Stimulated activated naive CD8-positive, alpha-beta T cell treated with anti-CD3 and anti-CD28 coated beads, Interleukin-15, amount 100 ng/mL, for 72 hours (primary cell): ENCODE data around the gene KRTAP10-1.
A peak's percentile ranks its signal among the peaks of the same experiment; 100 is the strongest.
"Not testable (repeated sequence)": the region's sequence is repeated elsewhere in the genome, so short reads cannot be mapped to it uniquely, and the experiment has no call there.

ENCODE experiments used
- ATAC-seq: fragments of 150-1000 bp; cut with Tn5 transposase; 2 replicates; pipeline ENCODE4 v1.10.0; 2021; ENCODE audit warnings: mild to moderate bottlenecking, moderate library complexity
- DNase-seq, 2 donors: peaks; one replicate each; pipeline ENCODE4 v3.0.0; 2021 to 2022
- H3K27ac Mint-ChIP-seq, 2 donors: one replicate each; pipeline ENCODE4 v1.8.0; 2022; ENCODE audit warnings: mild to moderate bottlenecking in 2 of 2, mixed read lengths in 2 of 2, moderate library complexity in 2 of 2
- H3K27me3 Mint-ChIP-seq: one replicate; pipeline ENCODE4 v1.8.0; 2022; ENCODE audit warnings: mixed read lengths
- H3K4me1 Mint-ChIP-seq: one replicate; pipeline ENCODE4 v1.8.0; 2022; ENCODE audit warnings: mild to moderate bottlenecking, mixed read lengths
- H3K4me3 Mint-ChIP-seq, 2 donors: one replicate each; pipeline ENCODE4 v1.8.0; 2022; ENCODE audit warnings: mild to moderate bottlenecking in 2 of 2, mixed read lengths in 2 of 2, moderate library complexity in 1 of 2
- H3K9me3 Mint-ChIP-seq, 2 donors: one replicate each; pipeline ENCODE4 v1.8.0; 2022; ENCODE audit warnings: mixed read lengths in 2 of 2

Gene KRTAP10-1

DNA sequence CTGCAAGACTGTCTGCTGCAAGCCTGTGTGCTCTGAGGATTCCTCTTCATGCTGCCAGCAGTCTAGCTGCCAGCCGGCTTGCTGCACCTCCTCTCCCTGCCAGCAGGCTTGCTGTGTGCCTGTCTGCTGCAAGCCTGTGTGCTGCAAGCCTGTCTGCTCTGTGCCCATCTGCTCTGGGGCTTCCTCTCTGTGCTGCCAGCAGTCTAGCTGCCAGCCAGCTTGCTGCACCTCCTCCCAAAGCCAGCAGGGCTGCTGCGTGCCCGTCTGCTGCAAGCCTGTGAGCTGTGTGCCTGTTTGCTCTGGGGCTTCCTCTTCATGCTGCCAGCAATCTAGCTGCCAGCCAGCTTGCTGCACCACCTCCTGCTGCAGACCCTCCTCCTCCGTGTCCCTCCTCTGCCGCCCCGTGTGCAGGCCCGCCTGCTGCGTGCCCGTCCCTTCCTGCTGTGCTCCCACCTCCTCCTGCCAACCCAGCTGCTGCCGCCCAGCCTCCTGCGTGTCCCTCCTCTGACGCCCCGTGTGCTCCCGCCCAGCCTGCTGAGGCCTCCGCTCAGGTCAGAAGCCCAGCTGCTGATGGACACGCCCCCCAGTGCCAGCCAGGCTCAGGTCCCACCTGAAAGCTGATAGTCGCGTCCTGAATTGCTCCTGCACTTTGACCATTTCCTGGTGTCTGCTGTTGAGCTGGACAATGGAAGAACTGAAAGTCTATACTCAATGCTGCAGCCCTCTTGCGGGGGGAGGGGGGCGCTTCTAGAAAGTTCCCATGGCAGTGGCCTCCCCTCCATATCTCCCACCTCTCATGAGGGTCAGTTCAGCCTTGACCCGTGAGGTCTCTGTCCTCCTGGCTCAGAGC lies 34.7 kb upstream of the KRTAP10-1 start:
- ATAC-seq, result no peak
- peaks cover 16% of the 10 kb centered on the region for H3K27me3 Mint-ChIP-seq
- DNase-seq, result no peak
- no peak overlapping the region for H3K27ac Mint-ChIP-seq
- peaks cover 0 to 42% of the 10 kb centered on the region in 2 donors for H3K9me3 Mint-ChIP-seq
- H3K4me3 Mint-ChIP-seq, result no peak overlapping the region
- peaks cover 12% of the 10 kb centered on the region for H3K4me1 Mint-ChIP-seq

GRCh38 chr21:44573630-44574456 lies 33.8 kb upstream of the KRTAP10-1 start, which contains the start of gene KRTAP10-4:
Gene KRTAP10-4 (plus strand): TSS chr21:44573729. CDS start chr21:44573759, 30 bp downstream.
- Mint-ChIP-seq H3K9me3 (peaks cover 0 to 36% of the 10 kb centered on the region in 2 donors), H3K27me3 (peaks cover 16% of the 10 kb centered on the region), H3K27ac (peak within 1 kb of the TSS in 1 of 2 donors; percentile 64), H3K4me1 (peaks cover 11% of the 10 kb centered on the region)
- DNase-seq, H3K4me3 Mint-ChIP-seq, ATAC-seq: not testable (repeated sequence)

- no peak overlapping the region for H3K27ac Mint-ChIP-seq
- DNase-seq, result no peak
- no peak overlapping the region for H3K4me3 Mint-ChIP-seq
- ATAC-seq, result no peak
- peaks cover 11% of the 10 kb centered on the region for H3K4me1 Mint-ChIP-seq
- peaks cover 16% of the 10 kb centered on the region for H3K27me3 Mint-ChIP-seq
- peaks cover 0 to 32% of the 10 kb centered on the region in 2 donors for H3K9me3 Mint-ChIP-seq
Observed at GRCh38 chr21:44572959-44573583, 33.1 kb upstream of the KRTAP10-1 start.

- Mint-ChIP-seq H3K4me1 (peaks cover 11% of the 10 kb centered on the region), H3K9me3 (peaks cover 0 to 23% of the 10 kb centered on the region in 2 donors), H3K27me3 (peaks cover 16% of the 10 kb centered on the region), H3K4me3 (no peak overlapping the region), H3K27ac (peak overlapping the region in 1 of 2 donors; percentile 64)
- no peak for ATAC-seq
- DNase-seq, result no peak
Observed at GRCh38 chr21:44571844-44572782, 32.1 kb upstream of the KRTAP10-1 start.

DNA sequence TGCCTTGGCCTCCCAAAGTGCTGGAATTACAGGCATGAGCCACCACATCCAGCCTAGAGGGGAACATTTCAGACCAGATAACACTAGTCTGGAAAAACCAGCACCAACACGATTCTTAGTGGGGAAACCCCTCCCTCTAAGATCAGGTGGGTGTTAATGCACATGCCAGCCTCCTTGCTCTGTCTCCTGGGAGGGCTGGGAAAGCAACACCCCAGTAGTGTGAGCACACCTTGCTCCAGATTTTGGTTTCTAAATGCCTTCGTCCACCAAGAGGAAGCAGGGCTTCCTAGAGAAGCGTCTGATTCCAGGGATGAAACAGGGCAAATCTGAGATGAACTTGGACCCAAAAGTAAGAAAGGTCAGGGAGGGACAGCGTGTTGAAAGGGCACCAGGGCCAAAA lies 31.3 kb upstream of the KRTAP10-1 start:
- Mint-ChIP-seq H3K27ac (no peak overlapping the region), H3K4me1 (peaks cover 11% of the 10 kb centered on the region), H3K4me3 (no peak overlapping the region), H3K9me3 (peaks cover 0 to 15% of the 10 kb centered on the region in 2 donors), H3K27me3 (peaks cover 16% of the 10 kb centered on the region)
- no peak for ATAC-seq
- no peak for DNase-seq

DNA sequence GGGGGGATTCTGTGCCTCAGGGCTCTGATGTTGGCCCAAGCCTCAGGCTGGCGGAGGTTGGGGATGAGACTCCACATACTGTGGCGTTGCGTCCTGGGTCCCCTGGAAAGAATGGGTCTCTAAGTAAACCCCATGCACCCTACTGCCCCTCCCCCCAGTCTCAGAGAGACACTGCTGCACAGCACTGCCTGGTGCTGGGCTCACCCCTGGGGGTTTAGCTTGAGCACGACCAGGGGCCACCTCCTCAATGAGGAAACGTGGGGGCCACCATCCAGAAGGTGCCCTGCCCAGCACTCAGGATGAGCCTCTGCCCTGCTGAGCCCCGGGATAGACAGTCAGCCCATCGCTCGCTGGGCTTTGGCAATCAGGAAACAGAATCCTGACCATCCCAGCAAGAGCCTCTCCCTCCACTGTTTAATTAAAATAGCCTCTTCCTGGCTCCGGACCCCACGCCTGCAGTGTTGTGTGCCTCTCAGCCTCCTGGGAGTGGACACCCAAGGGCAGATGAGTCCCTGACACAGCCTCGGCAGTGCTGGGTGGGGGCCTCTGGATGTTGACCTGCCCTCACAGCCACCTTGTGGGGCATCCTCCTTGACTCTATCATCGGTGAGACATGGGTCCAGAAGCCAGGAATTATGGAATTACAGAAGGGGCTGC lies 30.0 kb upstream of the KRTAP10-1 start:
- ATAC-seq, result no peak
- Mint-ChIP-seq H3K4me1 (peaks cover 15% of the 10 kb centered on the region), H3K4me3 (no peak overlapping the region)

GRCh38 chr21:44568667-44569556 lies 28.9 kb upstream of the KRTAP10-1 start:
- ATAC-seq, result no peak
- H3K27me3 Mint-ChIP-seq, result peaks cover under 1% of the 10 kb centered on the region
- H3K4me3 Mint-ChIP-seq, result no peak overlapping the region

More for the DNA sequence above, 30.0 kb upstream of the KRTAP10-1 start:
- Mint-ChIP-seq H3K27me3 (peaks cover 11% of the 10 kb centered on the region), H3K9me3 (peaks cover 0 to 6% of the 10 kb centered on the region in 2 donors), H3K27ac (no peak overlapping the region)
- DNase-seq, result no peak

GRCh38 chr21:44568261-44568660 lies 28.3 kb upstream of the KRTAP10-1 start:
- H3K9me3 Mint-ChIP-seq, result peaks cover 1 to 10% of the 10 kb centered on the region in 2 donors
- H3K27me3 Mint-ChIP-seq, result no peaks in the 10 kb centered on the region
- H3K27ac Mint-ChIP-seq, result no peak overlapping the region
- H3K4me3 Mint-ChIP-seq, result no peak overlapping the region
- DNase-seq (no peak), ATAC-seq (no peak)
- H3K4me1 Mint-ChIP-seq, result peaks cover 14% of the 10 kb centered on the region

More at GRCh38 chr21:44568667-44569556, 28.9 kb upstream of the KRTAP10-1 start:
- Mint-ChIP-seq H3K27ac (peak overlapping the region in 1 of 2 donors; percentile 54), H3K9me3 (peaks cover 0 to 6% of the 10 kb centered on the region in 2 donors), H3K4me1 (peaks cover 14% of the 10 kb centered on the region)
- no peak for DNase-seq

DNA sequence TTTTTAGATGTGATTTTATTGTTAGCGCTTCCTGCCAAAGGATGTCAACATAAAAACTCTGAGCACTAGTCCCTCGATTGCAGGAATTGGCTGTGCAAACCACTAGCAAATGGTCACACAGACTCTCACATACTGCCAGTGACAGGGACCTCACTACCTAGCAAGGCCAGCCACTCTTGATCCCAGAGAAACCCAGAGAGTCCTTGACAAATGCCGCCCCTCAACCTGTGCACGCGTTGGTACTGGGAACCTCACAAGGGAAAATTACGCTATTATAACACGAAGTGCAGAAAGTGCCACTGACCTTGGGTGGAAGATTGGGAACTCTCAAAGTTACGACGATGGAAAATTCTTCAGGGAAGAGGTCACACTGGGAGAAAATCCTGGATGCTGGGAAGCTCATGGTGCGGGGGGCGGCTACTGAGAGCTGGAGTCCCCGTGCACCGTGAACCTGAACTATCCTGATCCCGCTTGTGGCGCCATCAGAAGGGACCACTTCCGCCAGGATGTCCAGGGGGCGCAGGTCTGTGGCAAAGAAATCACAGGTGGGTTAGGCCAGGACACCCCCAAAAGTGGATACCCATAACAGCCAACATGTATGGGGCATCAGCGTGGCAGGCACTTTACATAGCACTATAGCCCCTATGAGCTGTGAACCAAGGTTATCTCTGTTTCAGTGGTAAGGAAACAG lies 27.6 kb upstream of the KRTAP10-1 start:
- no peak for ATAC-seq
- no peak overlapping the region for H3K27ac Mint-ChIP-seq

DNA sequence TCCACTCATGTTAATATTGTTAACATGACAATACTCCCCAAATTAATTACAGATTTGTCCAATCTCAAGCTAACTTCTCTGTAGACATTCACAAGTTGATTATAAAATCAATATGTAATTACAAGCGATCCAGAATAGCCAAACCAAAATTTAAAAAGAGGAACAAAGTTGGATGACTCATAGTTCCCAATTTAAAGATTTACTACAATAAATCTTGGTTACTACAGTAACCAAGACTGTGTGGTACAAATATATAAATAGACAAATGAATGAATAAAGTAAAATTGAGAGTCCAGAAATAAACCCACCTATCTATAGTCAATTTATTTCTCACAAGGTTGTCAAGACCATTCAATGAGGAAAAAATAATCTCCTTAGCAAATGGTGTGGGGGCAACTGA lies 26.4 kb upstream of the KRTAP10-1 start:
- H3K4me3 Mint-ChIP-seq, result no peak overlapping the region
- H3K4me1 Mint-ChIP-seq, result peaks cover 14% of the 10 kb centered on the region
- ATAC-seq (no peak), DNase-seq (no peak)
- peaks cover 16 to 22% of the 10 kb centered on the region in 2 donors for H3K9me3 Mint-ChIP-seq
- H3K27ac Mint-ChIP-seq, result peak overlapping the region in 1 of 2 donors; percentile 67
- no peaks in the 10 kb centered on the region for H3K27me3 Mint-ChIP-seq

More for the DNA sequence above, 27.6 kb upstream of the KRTAP10-1 start:
- H3K9me3 Mint-ChIP-seq, result peaks cover 7 to 16% of the 10 kb centered on the region in 2 donors
- H3K4me3 Mint-ChIP-seq, result no peak overlapping the region
- peaks cover 14% of the 10 kb centered on the region for H3K4me1 Mint-ChIP-seq
- H3K27me3 Mint-ChIP-seq, result no peaks in the 10 kb centered on the region
- DNase-seq, result no peak

DNA sequence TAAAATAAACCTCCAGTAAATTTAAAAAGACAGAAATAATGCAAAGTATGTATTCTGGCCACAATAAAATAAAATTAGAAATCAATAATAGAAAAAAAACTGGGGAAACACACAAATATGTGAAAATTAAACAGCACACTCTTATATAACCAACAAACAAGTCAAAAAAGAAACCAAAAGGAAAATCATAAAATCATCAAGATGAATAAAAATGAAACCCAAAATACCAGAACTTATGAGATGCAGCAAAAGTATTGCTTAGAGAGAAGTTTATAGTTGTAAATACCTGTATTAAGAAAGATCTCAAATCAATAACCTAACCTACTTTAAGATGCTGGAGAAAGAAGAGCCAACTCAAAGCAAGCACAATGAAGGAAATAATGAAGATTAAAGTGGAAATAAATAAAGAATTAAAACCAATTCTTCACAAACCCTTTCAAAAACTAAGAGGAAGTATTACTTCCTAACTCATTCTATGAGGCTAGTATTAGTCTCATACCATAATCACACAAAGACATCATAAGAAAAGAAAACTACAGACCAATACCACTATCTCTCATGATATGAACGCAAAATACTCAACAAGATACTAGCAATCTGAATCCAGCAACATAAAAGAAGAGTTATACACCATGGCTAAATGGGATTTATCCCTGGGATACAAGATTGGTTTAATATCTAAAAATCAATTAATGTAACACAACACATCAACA lies 25.0 kb upstream of the KRTAP10-1 start:
- no peaks in the 10 kb centered on the region for H3K27me3 Mint-ChIP-seq
- H3K9me3 Mint-ChIP-seq, result peaks cover 22 to 30% of the 10 kb centered on the region in 2 donors
- peak; percentile 60 for ATAC-seq
- peaks cover 14% of the 10 kb centered on the region for H3K4me1 Mint-ChIP-seq
- no peak for DNase-seq
- peak overlapping the region in 1 of 2 donors; percentile 14 for H3K27ac Mint-ChIP-seq
- peak overlapping the region; percentile 18 to 55 for H3K4me3 Mint-ChIP-seq

- Mint-ChIP-seq H3K27ac (no peak overlapping the region), H3K27me3 (no peaks in the 10 kb centered on the region), H3K4me3 (no peak overlapping the region), H3K4me1 (peaks cover 14% of the 10 kb centered on the region), H3K9me3 (peaks cover 24 to 39% of the 10 kb centered on the region in 2 donors)
- DNase-seq (no peak), ATAC-seq (no peak)
Observed at GRCh38 chr21:44564099-44564498, 24.1 kb upstream of the KRTAP10-1 start.
